ENCODE data around the gene SLC7A8. TPM values are rescaled to one million over a fixed set of nuclear protein-coding genes. Genes with fewer than 3 reads are reported as not detected.

SLC7A8 gene
- total and polyA plus RNA-seq, 10 of the 15 experiments (the other 5 are each of a cell fraction or from before 2014, with no cell fraction given) = 0.06 to 0.28 (median 0.21) TPM; not detected in 7

DNA sequence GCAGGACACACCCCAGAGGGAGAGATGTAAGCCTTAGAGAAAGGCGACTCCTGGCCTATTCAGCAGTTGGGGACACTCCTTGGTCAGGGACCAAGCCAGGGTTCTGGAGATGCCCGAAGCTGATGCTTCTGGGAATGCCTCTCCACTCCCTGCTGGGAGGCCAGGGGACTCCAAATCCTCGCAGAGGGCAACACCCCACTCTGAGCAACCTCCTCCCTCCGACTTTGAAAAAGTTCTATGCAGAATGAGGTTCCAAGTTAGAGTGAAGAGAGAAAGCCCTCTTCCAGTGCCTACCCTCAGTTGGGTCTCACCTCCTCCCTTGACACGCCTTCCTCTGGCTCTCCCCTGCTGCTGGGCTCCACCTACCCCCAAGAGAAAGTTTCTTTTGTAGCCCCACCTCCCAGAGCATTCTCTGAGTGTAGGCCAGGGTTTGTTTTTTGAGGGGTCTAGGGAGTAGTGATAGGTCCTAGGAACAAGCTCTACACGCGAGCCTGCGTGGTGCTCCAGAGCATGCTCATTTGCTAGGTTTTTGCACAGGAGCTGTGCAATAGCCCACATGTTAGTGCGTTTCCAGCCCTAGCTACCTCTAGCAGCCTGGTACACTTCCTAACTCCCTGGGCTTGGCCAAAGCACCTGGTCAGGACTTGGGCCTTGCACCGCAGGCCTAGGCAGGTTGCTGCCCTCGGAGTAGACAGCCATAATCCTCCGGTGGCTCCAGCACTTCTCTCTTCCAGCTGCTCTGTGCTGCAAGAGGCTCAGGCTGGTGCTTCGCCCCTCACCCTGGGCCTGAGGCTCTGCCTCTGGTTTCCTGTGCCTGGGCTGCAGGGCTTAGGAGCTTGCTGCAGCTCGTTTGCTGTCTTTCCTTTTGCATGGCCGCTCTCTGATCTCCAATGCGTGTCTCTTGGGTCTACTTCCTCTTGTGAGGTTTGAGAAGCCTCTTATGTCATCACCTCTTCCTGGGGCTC is 63.8 kb downstream of the SLC7A8 start (continued):
- TF ChIP-seq CHD2 (IDR thresholded peaks at IDR 0.05; ENCODE audit: borderline replicate concordance, low read depth, low read length) = no peak
- no peak for TF ChIP-seq NFXL1 (IDR thresholded peaks at IDR 0.05; ENCODE audit: borderline replicate concordance)
- no peak for TF ChIP-seq CBFB (IDR thresholded peaks at IDR 0.05; ENCODE audit: low read depth)
- no peak for TF ChIP-seq PAX8 (IDR thresholded peaks at IDR 0.05)
- TF ChIP-seq, protein P1, sequence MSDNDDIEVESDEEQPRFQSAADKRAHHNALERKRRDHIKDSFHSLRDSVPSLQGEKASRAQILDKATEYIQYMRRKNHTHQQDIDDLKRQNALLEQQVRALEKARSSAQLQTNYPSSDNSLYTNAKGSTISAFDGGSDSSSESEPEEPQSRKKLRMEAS (IDR thresholded peaks at IDR 0.05; ENCODE audit: low read depth, low read length) = no peak
- TF ChIP-seq EZH2 (IDR thresholded peaks at IDR 0.05; ENCODE audit: borderline replicate concordance, control insufficient read depth, low read depth, low read length) = no peak
- TF ChIP-seq STAT3 (IDR thresholded peaks at IDR 0.05; ENCODE audit: low read depth, low read length) = no peak
- TF ChIP-seq SREBF1 (IDR thresholded peaks at IDR 0.05; ENCODE audit: low read length) = no peak
- TF ChIP-seq KDM1A (IDR thresholded peaks at IDR 0.05; ENCODE audit: borderline replicate concordance) = no peak
- no peak for TF ChIP-seq MEF2A (IDR thresholded peaks at IDR 0.05; ENCODE audit: insufficient read depth, low read depth, low read length)
- TF ChIP-seq DPF2 (IDR thresholded peaks at IDR 0.05) = no peak
- TF ChIP-seq PML (IDR thresholded peaks at IDR 0.05; ENCODE audit: low read length) = no peak
- TF ChIP-seq SMAD1 (IDR thresholded peaks at IDR 0.05; ENCODE audit: low read depth, partially characterized antibody) = no peak
- no peak for TF ChIP-seq ZNF217 (IDR thresholded peaks at IDR 0.05)
- TF ChIP-seq RFX5 (IDR thresholded peaks at IDR 0.05; ENCODE audit: low read depth, low read length) = no peak
- TF ChIP-seq YY1 (IDR thresholded peaks at IDR 0.05; ENCODE audit: low read depth, low read length) = 0 out of 2 replicates have a peak, but pooled peaks have one; percentile 41
- TF ChIP-seq, protein P2, sequence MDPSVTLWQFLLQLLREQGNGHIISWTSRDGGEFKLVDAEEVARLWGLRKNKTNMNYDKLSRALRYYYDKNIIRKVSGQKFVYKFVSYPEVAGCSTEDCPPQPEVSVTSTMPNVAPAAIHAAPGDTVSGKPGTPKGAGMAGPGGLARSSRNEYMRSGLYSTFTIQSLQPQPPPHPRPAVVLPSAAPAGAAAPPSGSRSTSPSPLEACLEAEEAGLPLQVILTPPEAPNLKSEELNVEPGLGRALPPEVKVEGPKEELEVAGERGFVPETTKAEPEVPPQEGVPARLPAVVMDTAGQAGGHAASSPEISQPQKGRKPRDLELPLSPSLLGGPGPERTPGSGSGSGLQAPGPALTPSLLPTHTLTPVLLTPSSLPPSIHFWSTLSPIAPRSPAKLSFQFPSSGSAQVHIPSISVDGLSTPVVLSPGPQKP (IDR thresholded peaks at IDR 0.05; ENCODE audit: low read depth, low read length) = no peak
- TF ChIP-seq CHD1 (IDR thresholded peaks at IDR 0.05; ENCODE audit: low read depth, low read length) = no peak
- no peak for TF ChIP-seq CBX3 (IDR thresholded peaks at IDR 0.05; ENCODE audit: borderline replicate concordance, low read depth)
- TF ChIP-seq RAD21 (IDR thresholded peaks at IDR 0.05; ENCODE audit: insufficient read depth, low read depth, low read length) = no peak
- TF ChIP-seq TCF12 (IDR thresholded peaks at IDR 0.05; ENCODE audit: low read depth, low read length) = no peak
- TF ChIP-seq PAX5 (IDR thresholded peaks at IDR 0.05; ENCODE audit: borderline replicate concordance, low read depth, low read length) = 0 out of 2 replicates have a peak, but pooled peaks have one; percentile 22
- TF ChIP-seq ETV6 (conservative IDR thresholded peaks at IDR 0.05 in 1 of 2, IDR thresholded peaks at IDR 0.05 in 1 of 2; ENCODE audit: borderline replicate concordance in 1 of 2, low read depth in 1 of 2) = peak in 1 of 2 experiments; percentile 74; a peak in 1 of 4 replicates
- TF ChIP-seq, protein P3, sequence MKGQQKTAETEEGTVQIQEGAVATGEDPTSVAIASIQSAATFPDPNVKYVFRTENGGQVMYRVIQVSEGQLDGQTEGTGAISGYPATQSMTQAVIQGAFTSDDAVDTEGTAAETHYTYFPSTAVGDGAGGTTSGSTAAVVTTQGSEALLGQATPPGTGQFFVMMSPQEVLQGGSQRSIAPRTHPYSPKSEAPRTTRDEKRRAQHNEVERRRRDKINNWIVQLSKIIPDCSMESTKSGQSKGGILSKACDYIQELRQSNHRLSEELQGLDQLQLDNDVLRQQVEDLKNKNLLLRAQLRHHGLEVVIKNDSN (IDR thresholded peaks at IDR 0.05; ENCODE audit: borderline replicate concordance, extremely low read length, insufficient read depth, low read depth, low read length) = no peak
- no peak for TF ChIP-seq JUNB (IDR thresholded peaks at IDR 0.05)
- TF ChIP-seq RUNX3 (IDR thresholded peaks at IDR 0.05; ENCODE audit: low read length) = peak; percentile 42; the same call in 1 of the 2 replicates
- TF ChIP-seq POLR2A (IDR thresholded peaks at IDR 0.05; ENCODE audit: low read depth, low read length) = peak; percentile 22; the same call in 1 of the 2 replicates
- no peak for TF ChIP-seq FOXK2 (IDR thresholded peaks at IDR 0.05)
- TF ChIP-seq SIX5 (IDR thresholded peaks at IDR 0.05; ENCODE audit: low read depth, low read length, severe bottlenecking) = no peak
- TF ChIP-seq ESRRA (IDR thresholded peaks at IDR 0.05; ENCODE audit: low read length) = no peak
- no peak for TF ChIP-seq ZNF622 (IDR thresholded peaks at IDR 0.05)

Data from GM12878 (cell line).